Lung (tissue), 12 donors: ENCODE data around the gene MYO10. TPM values are rescaled to one million over a fixed set of nuclear protein-coding genes. Genes with fewer than 3 reads are reported as not detected.

Experiments
- ATAC-seq: fragments of 200-7000 bp; cut with Tn5 transposase; one replicate; pipeline ENCODE4 v1.9.1; 2020; ENCODE audit warnings: moderate number of reproducible peaks; ENCODE audit not compliant: insufficient read depth, low FRiP score
- DNase-seq, 3 donors: peaks; one replicate each; pipeline ENCODE4 v3.0.0-alpha.2; 2013 to 2017
- H3K27ac ChIP-seq, 2 donors: one replicate each; pipeline ENCODE4 v1.5.1; 2013; ENCODE audit warnings: mild to moderate bottlenecking in 2 of 2, moderate library complexity in 2 of 2, control low read depth in 1 of 2, inconsistent platforms in 1 of 2, low read depth in 1 of 2, low read length in 1 of 2
- H3K27me3 ChIP-seq, 3 donors: one replicate each; pipeline ENCODE4 v1.5.1; 2013; ENCODE audit warnings: low read length in 2 of 3; ENCODE audit not compliant: control insufficient read depth in 3 of 3, insufficient read depth in 3 of 3
- H3K36me3 ChIP-seq, 4 donors: one replicate each; pipeline ENCODE4 v1.5.1; 2013; ENCODE audit warnings: low read length in 4 of 4, mild to moderate bottlenecking in 1 of 4, moderate library complexity in 1 of 4; ENCODE audit not compliant: control insufficient read depth in 4 of 4, insufficient read depth in 4 of 4
- H3K4me1 ChIP-seq, 5 donors: one replicate each; pipeline ENCODE4 v1.5.1; 2013; ENCODE audit warnings: low read length in 5 of 5, mild to moderate bottlenecking in 2 of 5, moderate library complexity in 1 of 5; ENCODE audit not compliant: control insufficient read depth in 5 of 5, insufficient read depth in 5 of 5
- H3K4me3 ChIP-seq: one replicate; pipeline ENCODE4 v1.5.1; 2013; ENCODE audit warnings: mild to moderate bottlenecking, control low read depth, moderate library complexity
- H3K9ac ChIP-seq, 2 donors: one replicate each; pipeline ENCODE4 v1.5.1; 2013; ENCODE audit warnings: low read length in 2 of 2, control low read depth in 1 of 2; ENCODE audit not compliant: insufficient read depth in 1 of 2
- H3K9me3 ChIP-seq, 4 donors: one replicate each; pipeline ENCODE4 v1.5.1; 2013; ENCODE audit warnings: low read length in 3 of 4, mild to moderate bottlenecking in 1 of 4, moderate library complexity in 1 of 4; ENCODE audit not compliant: control insufficient read depth in 4 of 4, insufficient read depth in 3 of 4
- WGBS, 2 donors: extraction: QIAGEN DNeasy Blood & Tissue Kit; methylation state at CpG; one replicate each; pipeline ENCODE4 v1.1.7; 2013; 5-methylcytosine and 5-hydroxymethylcytosine counted together
- polyA plus RNA-seq, 2 donors: library from polyadenylated mRNA; stranded (reverse); fragments of 200-250 nt; gene quantifications; one replicate each; pipeline ENCODE4 v1.2.1, GENCODE V29; 2013
- total RNA-seq, 2 donors: library from RNA; depleted of rRNA in 1 of 2; stranded (reverse); fragments of >200 nt in 1 of 2; gene quantifications; one replicate each; pipeline ENCODE4 v1.2.1, GENCODE V29; 2014 to 2021
- TF ChIP-seq, protein P1 (sequence below): IDR thresholded peaks from 2 replicates; pipeline ENCODE4 v1.5.1; 2012; ENCODE audit warnings: mild to moderate bottlenecking; ENCODE audit errors: control extremely low read depth, extremely low read depth
- donor health status: control.
- donor health status: control.
- donor health status: Bipolar disorder and iron deficiency.
- donor health status: healthy.
- donor health status: DM: yes; HTN: yes; CAD: no.

The MYO10 gene
- total and polyA plus RNA-seq, 4 donors: 10.6 to 71.5 (median 28.2) TPM

DNA sequence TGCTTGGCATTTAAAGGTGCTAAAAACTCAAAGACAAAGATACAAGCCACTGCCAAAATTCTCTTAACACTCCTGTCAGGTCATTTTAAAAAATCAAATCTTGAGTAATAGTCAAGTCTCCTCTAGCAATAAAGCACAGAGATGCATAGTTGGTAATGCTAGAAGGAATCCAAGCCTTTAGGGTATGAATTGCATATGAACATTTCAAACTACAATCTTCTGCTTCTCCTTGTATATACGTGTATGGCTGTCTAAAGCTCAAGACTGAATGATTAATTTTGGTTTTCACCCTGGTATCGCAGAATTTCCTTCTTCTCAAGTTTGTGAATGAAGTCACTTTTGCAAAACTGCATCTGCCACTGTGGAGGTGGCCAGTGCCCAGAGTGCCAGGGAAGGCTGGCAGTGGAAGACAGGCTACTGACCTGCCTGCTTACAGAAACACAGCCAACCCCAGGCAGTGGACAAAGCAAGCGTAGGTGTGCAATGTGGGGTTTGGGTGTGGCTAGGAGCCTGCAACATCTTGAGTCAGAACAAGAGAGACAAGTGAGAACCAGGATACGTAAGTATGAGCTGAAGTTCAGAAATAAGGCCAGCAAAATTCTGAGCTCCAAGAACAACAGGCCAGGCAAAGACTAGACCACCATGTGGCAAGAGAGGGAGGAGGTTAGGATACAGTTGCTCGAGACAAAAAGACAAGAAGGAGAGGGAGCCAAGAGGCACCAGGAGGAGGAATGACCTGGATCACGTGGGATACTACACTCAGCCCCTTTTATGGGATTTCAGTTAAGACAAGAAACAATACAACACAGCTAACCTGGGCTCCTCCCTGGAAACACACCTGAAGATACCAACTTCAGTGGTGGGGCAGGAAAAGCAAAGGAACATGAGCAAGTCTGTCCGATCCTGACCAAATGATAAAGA is 22.6 kb downstream of the MYO10 start:
- no peak overlapping the region for H3K9ac ChIP-seq
- peak overlapping the region in 1 of 2 donors; percentile 28 for H3K27ac ChIP-seq
- H3K4me3 ChIP-seq: no peak overlapping the region
- TF ChIP-seq, protein P1, sequence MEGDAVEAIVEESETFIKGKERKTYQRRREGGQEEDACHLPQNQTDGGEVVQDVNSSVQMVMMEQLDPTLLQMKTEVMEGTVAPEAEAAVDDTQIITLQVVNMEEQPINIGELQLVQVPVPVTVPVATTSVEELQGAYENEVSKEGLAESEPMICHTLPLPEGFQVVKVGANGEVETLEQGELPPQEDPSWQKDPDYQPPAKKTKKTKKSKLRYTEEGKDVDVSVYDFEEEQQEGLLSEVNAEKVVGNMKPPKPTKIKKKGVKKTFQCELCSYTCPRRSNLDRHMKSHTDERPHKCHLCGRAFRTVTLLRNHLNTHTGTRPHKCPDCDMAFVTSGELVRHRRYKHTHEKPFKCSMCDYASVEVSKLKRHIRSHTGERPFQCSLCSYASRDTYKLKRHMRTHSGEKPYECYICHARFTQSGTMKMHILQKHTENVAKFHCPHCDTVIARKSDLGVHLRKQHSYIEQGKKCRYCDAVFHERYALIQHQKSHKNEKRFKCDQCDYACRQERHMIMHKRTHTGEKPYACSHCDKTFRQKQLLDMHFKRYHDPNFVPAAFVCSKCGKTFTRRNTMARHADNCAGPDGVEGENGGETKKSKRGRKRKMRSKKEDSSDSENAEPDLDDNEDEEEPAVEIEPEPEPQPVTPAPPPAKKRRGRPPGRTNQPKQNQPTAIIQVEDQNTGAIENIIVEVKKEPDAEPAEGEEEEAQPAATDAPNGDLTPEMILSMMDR: no peak
- H3K27me3 ChIP-seq: no peaks in the 10 kb centered on the region
- WGBS, 2 donors: 71 to 79% methylated on average over 7 of the region's 7 CpGs
- peaks cover 0 to 4% (median 2%) of the 10 kb centered on the region in 4 donors for H3K36me3 ChIP-seq
- ATAC-seq: no peak
- no peaks in the 10 kb centered on the region for H3K9me3 ChIP-seq
- DNase-seq: no peak
- peaks cover 3 to 30% (median 14%) of the 10 kb centered on the region in 5 donors for H3K4me1 ChIP-seq

DNA sequence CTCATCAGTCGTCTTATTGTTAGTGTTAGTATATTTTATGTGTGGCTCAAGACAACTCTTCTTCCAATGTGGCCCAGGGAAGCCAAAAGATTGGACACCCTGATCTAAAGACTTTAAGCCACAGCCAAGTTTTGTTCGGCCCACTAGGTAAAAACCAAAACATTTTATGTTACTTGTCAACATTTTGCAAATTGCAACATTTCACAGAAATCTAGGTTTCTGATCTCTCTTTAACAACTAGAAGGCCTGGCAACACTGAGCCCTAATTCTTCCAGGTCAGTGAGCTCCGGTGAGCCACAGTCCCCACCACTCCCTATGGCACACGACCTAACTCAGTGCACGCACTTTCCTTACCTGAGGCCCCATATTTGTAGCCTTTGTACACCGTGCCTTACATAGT is 24.0 kb downstream of the MYO10 start:
- 81 to 87% methylated on average over 6 of the region's 6 CpGs for WGBS, 2 donors
- Histone ChIP-seq H3K27ac (no peak overlapping the region), H3K9me3 (no peaks in the 10 kb centered on the region), H3K27me3 (no peaks in the 10 kb centered on the region), H3K9ac (no peak overlapping the region), H3K36me3 (peaks cover 0 to 4% (median 2%) of the 10 kb centered on the region in 4 donors), H3K4me1 (peaks cover 3 to 25% (median 14%) of the 10 kb centered on the region in 5 donors), H3K4me3 (no peak overlapping the region)
- TF ChIP-seq, protein P1: no peak
- DNase-seq: no peak
- ATAC-seq: no peak

DNA sequence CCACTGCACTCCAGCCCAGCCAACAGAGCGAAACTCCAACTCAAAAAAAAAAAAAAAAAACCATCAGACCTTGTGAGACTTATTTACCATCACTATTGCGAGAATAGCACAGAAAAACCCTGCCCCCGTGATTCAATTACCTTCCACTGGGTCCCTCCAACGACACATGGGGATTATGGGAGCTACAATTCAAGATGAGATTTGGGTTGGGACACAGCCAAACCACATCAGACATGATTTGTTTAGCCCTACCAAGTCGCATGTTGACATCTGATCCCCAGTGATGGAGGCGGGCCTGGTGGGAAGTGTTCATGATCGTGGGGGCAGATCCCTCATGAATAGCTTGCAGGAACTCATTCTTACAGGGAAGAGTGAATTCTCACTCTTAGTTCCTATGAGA is 26.6 kb downstream of the MYO10 start:
- Histone ChIP-seq H3K27me3 (no peaks in the 10 kb centered on the region), H3K4me1 (peaks cover 0 to 25% (median 18%) of the 10 kb centered on the region in 5 donors), H3K4me3 (no peak overlapping the region), H3K9me3 (no peaks in the 10 kb centered on the region), H3K27ac (no peak overlapping the region), H3K36me3 (peaks cover 0 to 4% (median under 1%) of the 10 kb centered on the region in 4 donors), H3K9ac (no peak overlapping the region)
- ATAC-seq: no peak
- TF ChIP-seq, protein P1: no peak
- 76 to 79% methylated on average over 7 of the region's 7 CpGs for WGBS, 2 donors
- DNase-seq: peak; percentile 46 to 79 (median 52)
